H1 (cell line): Measurements from ENCODE around the gene SNX24. TPM values are rescaled to one million over a fixed set of nuclear protein-coding genes. Genes with fewer than 3 reads are reported as not detected.

Source experiments
- CTCF ChIA-PET: fragments of 300-600 bp; sonication (Branson Sonifier 250); formaldehyde crosslinking; loops from one replicate; lab custom pipeline; 2021; ENCODE audit not compliant: partially characterized antibody; lab: Charles Lee
- POLR2A ChIA-PET: fragments of 300-600 bp; sonication (Branson Sonifier 250); formaldehyde crosslinking; loops from one replicate; lab custom pipeline; 2021; ENCODE audit warnings: inconsistent platforms; ENCODE audit not compliant: partially characterized antibody; lab: Charles Lee
- DNase-seq, 2 experiments: peaks; one replicate each; pipeline versions ENCODE4 v3.0.0 to v3.0.0-alpha.2; 2010 to 2022; ENCODE audit warnings: low spot score in 2 of 2, low read depth in 1 of 2, mixed read lengths in 1 of 2
- FAIRE-seq: peaks from 2 replicates; lab custom pipeline; 2011; peaks lifted over from hg19 to GRCh38; lab: Jason Lieb, UNC
- H2AFZ ChIP-seq: 2 replicates; pipeline ENCODE4 v1.8.1; 2012; ENCODE audit warnings: low read length, inconsistent platforms
- H2AK5ac ChIP-seq: 2 replicates; pipeline ENCODE4 v1.6.1; 2013; ENCODE audit warnings: low read depth, low read length
- H2BK120ac ChIP-seq: replicated peaks from 2 replicates; pipeline ENCODE3; 2013; ENCODE audit warnings: low read depth, low read length, inconsistent platforms
- H2BK12ac ChIP-seq: 2 replicates; pipeline ENCODE4 v1.6.1; 2013; ENCODE audit warnings: low read depth, low read length
- H2BK15ac ChIP-seq: 2 replicates; pipeline ENCODE4 v1.6.1; 2013; ENCODE audit warnings: low read length
- H2BK20ac ChIP-seq: 2 replicates; pipeline ENCODE4 v1.6.1; 2013; ENCODE audit warnings: low read length
- H2BK5ac ChIP-seq: 2 replicates; pipeline ENCODE4 v1.6.1; 2013; ENCODE audit warnings: low read depth, low read length
- H3K14ac ChIP-seq: 2 replicates; pipeline ENCODE4 v1.6.1; 2013; ENCODE audit warnings: inconsistent platforms; ENCODE audit not compliant: insufficient read length
- H3K18ac ChIP-seq: 2 replicates; pipeline ENCODE4 v1.6.1; 2013; ENCODE audit warnings: low read length; ENCODE audit errors: extremely low read depth
- H3K23ac ChIP-seq: 2 replicates; pipeline ENCODE4 v1.6.1; 2013; ENCODE audit warnings: inconsistent platforms; ENCODE audit not compliant: insufficient read length
- H3K23me2 ChIP-seq: 2 replicates; pipeline ENCODE4 v1.6.1; 2013; ENCODE audit warnings: low read depth, low read length
- H3K27ac ChIP-seq: 2 replicates; pipeline ENCODE4 v1.6.1; 2011; ENCODE audit warnings: low read depth, low read length, inconsistent platforms
- H3K27me3 ChIP-seq, 4 experiments: replicated peaks in 1 of 4; 1 replicate in 1 of 4; 2 replicates in 3 of 4; pipeline versions ENCODE4 v1.6.1 to v1.8.1; 2011 to 2013; ENCODE audit warnings: low read length in 3 of 4, mild to moderate bottlenecking in 3 of 4, inconsistent platforms in 2 of 4, mixed read lengths in 2 of 4, moderate library complexity in 1 of 4; ENCODE audit not compliant: control insufficient read depth in 3 of 4, insufficient read depth in 3 of 4; ENCODE audit errors: extremely low read depth in 1 of 4
- H3K36me3 ChIP-seq, 4 experiments: 2 replicates each; pipeline versions ENCODE4 v1.6.1 to v1.8.1; 2011 to 2013; ENCODE audit warnings: mild to moderate bottlenecking in 4 of 4, low read length in 3 of 4, moderate library complexity in 2 of 4, control low read depth in 1 of 4, inconsistent platforms in 1 of 4; ENCODE audit not compliant: insufficient read depth in 4 of 4, control insufficient read depth in 2 of 4
- H3K4ac ChIP-seq: replicated peaks from 2 replicates; pipeline ENCODE3; 2013; ENCODE audit warnings: low read length, low read depth, mixed read lengths, inconsistent platforms; ENCODE audit not compliant: insufficient read length
- H3K4me1 ChIP-seq, 4 experiments: replicated peaks in 1 of 4; 1 replicate in 1 of 4; 2 replicates in 3 of 4; pipeline versions ENCODE4 v1.6.1 to v1.8.1; 2011 to 2013; ENCODE audit warnings: low read length in 3 of 4, inconsistent platforms in 2 of 4, mixed read lengths in 1 of 4; ENCODE audit not compliant: insufficient read depth in 4 of 4, control insufficient read depth in 3 of 4
- H3K4me2 ChIP-seq, 2 experiments: 2 replicates each; pipeline versions ENCODE4 v1.6.1 to v1.8.1; 2011 to 2013; ENCODE audit warnings: low read depth in 2 of 2, low read length in 2 of 2, control low read depth in 1 of 2, inconsistent platforms in 1 of 2, mild to moderate bottlenecking in 1 of 2; ENCODE audit not compliant: insufficient read depth in 1 of 2
- H3K4me3 ChIP-seq, 4 experiments: fragments of 200-600, 300-600 bp in 1 of 4; sonication (generic), shearing (Covaris generic), sonication (Bioruptor Twin) in 1 of 4; 2 replicates each; pipeline versions ENCODE4 v1.5.1 to v1.8.1; 2011 to 2016; ENCODE audit warnings: low read length in 4 of 4, low read depth in 3 of 4, control low read depth in 2 of 4, inconsistent platforms in 2 of 4, mild to moderate bottlenecking in 2 of 4, mixed read lengths in 1 of 4, moderate library complexity in 1 of 4; ENCODE audit not compliant: insufficient read depth in 2 of 4; ENCODE audit errors: extremely low read depth in 1 of 4
- H3K56ac ChIP-seq: replicated peaks from 2 replicates; pipeline ENCODE3; 2013; ENCODE audit warnings: low read depth, mild to moderate bottlenecking, mixed read lengths, low read length, inconsistent platforms; ENCODE audit not compliant: insufficient read length
- H3K79me1 ChIP-seq: 2 replicates; pipeline ENCODE4 v1.6.1; 2013; ENCODE audit warnings: low read depth, low read length, control low read depth
- H3K79me2 ChIP-seq, 2 experiments: 2 replicates each; pipeline versions ENCODE4 v1.6.1 to v1.8.1; 2012 to 2013; ENCODE audit warnings: low read length in 2 of 2, mild to moderate bottlenecking in 2 of 2, inconsistent platforms in 1 of 2; ENCODE audit not compliant: insufficient read depth in 2 of 2, control insufficient read depth in 1 of 2
- H3K9ac ChIP-seq, 4 experiments: replicated peaks in 1 of 4; 1 replicate in 1 of 4; 2 replicates in 3 of 4; pipeline versions ENCODE4 v1.6.1 to v1.8.1; 2011 to 2013; ENCODE audit warnings: low read depth in 3 of 4, low read length in 3 of 4, control low read depth in 2 of 4, mild to moderate bottlenecking in 2 of 4, moderate library complexity in 2 of 4, inconsistent platforms in 1 of 4; ENCODE audit errors: extremely low read depth in 1 of 4
- H3K9me3 ChIP-seq, 2 experiments: 2 replicates each; pipeline versions ENCODE4 v1.6.1 to v1.8.1; 2012 to 2013; ENCODE audit warnings: mild to moderate bottlenecking in 2 of 2, moderate library complexity in 2 of 2, control low read depth in 1 of 2, inconsistent platforms in 1 of 2, low read depth in 1 of 2, low read length in 1 of 2, mixed read lengths in 1 of 2; ENCODE audit not compliant: insufficient read depth in 2 of 2
- H4K20me1 ChIP-seq, 2 experiments: replicated peaks in 1 of 2; 2 replicates each; pipeline versions ENCODE3 to v1.8.1; 2011 to 2013; ENCODE audit warnings: inconsistent platforms in 2 of 2, low read length in 2 of 2, mild to moderate bottlenecking in 1 of 2; ENCODE audit not compliant: insufficient read depth in 2 of 2, control insufficient read depth in 1 of 2
- H4K5ac ChIP-seq: 2 replicates; pipeline ENCODE4 v1.6.1; 2013; ENCODE audit warnings: low read length, low read depth, mixed read lengths, inconsistent platforms; ENCODE audit not compliant: insufficient read length
- H4K8ac ChIP-seq: 2 replicates; pipeline ENCODE4 v1.8.0; 2013; ENCODE audit warnings: mild to moderate bottlenecking, moderate library complexity, low read length, inconsistent platforms; ENCODE audit not compliant: insufficient read depth; ENCODE audit errors: extremely low read depth
- H4K91ac ChIP-seq: replicated peaks from 2 replicates; pipeline ENCODE3; 2013; ENCODE audit warnings: low read length, mixed read lengths, inconsistent platforms; ENCODE audit not compliant: insufficient read length
- CHD7 ChIP-seq: fragments of 300-600 bp; sonication (generic); IDR thresholded peaks from 2 replicates; pipeline ENCODE4 v1.7.1; 2012; ENCODE audit warnings: low read length, moderate library complexity, mild to moderate bottlenecking, inconsistent platforms; ENCODE audit not compliant: insufficient replicate concordance
- WGBS, 2 experiments: shearing (Covaris generic) in 1 of 2; methylation state at CpG; one replicate each; pipeline versions ENCODE4 v1.1.6 to v1.1.7; 2013 to 2015; ENCODE audit warnings: low lambda C conversion rate in 2 of 2, mixed read lengths in 2 of 2, inconsistent platforms in 1 of 2, low coverage in 1 of 2, missing lambda C conversion rate in 1 of 2; ENCODE audit not compliant: insufficient replicate concordance in 2 of 2, insufficient coverage in 1 of 2, insufficient read length in 1 of 2; ENCODE audit errors: extremely low coverage in 1 of 2, missing lambda C conversion rate in 1 of 2; 5-methylcytosine and 5-hydroxymethylcytosine counted together
- polyA plus RNA-seq, 7 experiments: library from polyadenylated mRNA; depleted of rRNA in 3 of 7; stranded (reverse) in 5 of 7; unstranded in 2 of 7; fragments of >200 nt in 5 of 7; fragments of 200-250 nt in 2 of 7; gene quantifications; 1 replicate in 5 of 7; 2 replicates in 1 of 7; 4 replicates in 1 of 7; pipeline versions ENCODE4 v1.2.1 to v1.2.3, GENCODE V29; 2011 to 2013; ENCODE audit warnings: missing spikeins in 2 of 7, mixed read lengths in 2 of 7
- total RNA-seq: library from RNA; stranded (reverse); fragmentation: NEBNext Ultra II Directional; extraction: Animal tissue kit (Norgen Biotek cat#: 25700); gene quantifications from 2 replicates; pipeline ENCODE4 v1.2.1, GENCODE V29; 2021

The SNX24 gene
- total and polyA plus RNA-seq, 2 of the 8 experiments (the other 6 are each of a cell fraction or from before 2014, with no cell fraction given): 7.3 to 14.3 TPM

GRCh38 chr5:122836947-122837346 lies 8.5 kb upstream of the SNX24 start:
- CTCF ChIA-PET: no interaction called here
- Histone ChIP-seq H3K36me3 (no peaks in the 10 kb centered on the region), H2BK15ac (no peak overlapping the region), H3K27me3 (no peaks in the 10 kb centered on the region), H2BK20ac (no peak overlapping the region), H3K23ac (no peak overlapping the region), H2AFZ (no peak overlapping the region), H4K91ac (no peak overlapping the region), H4K20me1 (no peaks in the 10 kb centered on the region), H4K8ac (no peak overlapping the region), H4K5ac (no peak overlapping the region), H3K79me1 (no peaks in the 10 kb centered on the region), H3K27ac (no peak overlapping the region), H2BK12ac (no peak overlapping the region), H3K56ac (no peak overlapping the region), H3K4me3 (no peak overlapping the region), H3K9ac (no peak overlapping the region), H3K14ac (no peak overlapping the region), H3K23me2 (no peaks in the 10 kb centered on the region), H3K9me3 (no peaks in the 10 kb centered on the region), H3K18ac (no peak overlapping the region), H2BK5ac (no peak overlapping the region), H3K4me2 (no peak overlapping the region), H2AK5ac (no peak overlapping the region), H3K79me2 (no peaks in the 10 kb centered on the region), H2BK120ac (no peak overlapping the region), H3K4me1 (no peaks in the 10 kb centered on the region), H3K4ac (no peak overlapping the region)
- POLR2A ChIA-PET: no interaction called here
- DNase-seq: no peak
- WGBS, 2 experiments: 94% methylated on average over 3 of the region's 3 CpGs; no CpG with 5 or more reads in 1 of the 2 experiments
- FAIRE-seq: no peak
- TF ChIP-seq CHD7: no peak
